ENCODE data around the gene EPB41L2.
A peak's percentile ranks its signal among the peaks of the same experiment; 100 is the strongest.

Gene EPB41L2

GRCh38 chr6:131063028-131063763 lies at the start of gene EPB41L2:
TSS of gene EPB41L2 (minus strand) at chr6:131063245. CDS start at chr6:130956485, 106,760 bp downstream.
- Histone ChIP-seq H3K4me3 (ENCODE audit: low read depth, low read length) (peak within 1 kb of the TSS; percentile 82), H3K27me3 (replicated peaks) (no peaks in the 10 kb centered on the region), H3K27ac (peak within 1 kb of the TSS; percentile 45), H3K36me3 (replicated peaks) (no peaks in the 10 kb centered on the region)
- in situ Hi-C loops (cut with HindIII; ENCODE audit: low pct_ligation_motif_present, low sequenced_read_pairs), result no loop called here
- TF ChIP-seq CTCF (IDR thresholded peaks at IDR 0.05; ENCODE audit: low read depth, low read length, missing control alignments), result peak; percentile 44
- DNase-seq, result peak; percentile 80

- no peak for DNase-seq
- Histone ChIP-seq H3K4me3 (ENCODE audit: low read depth, low read length) (no peak overlapping the region), H3K36me3 (replicated peaks) (no peaks in the 10 kb centered on the region), H3K27ac (no peak overlapping the region), H3K27me3 (replicated peaks) (no peaks in the 10 kb centered on the region)
- no peak for TF ChIP-seq CTCF (IDR thresholded peaks at IDR 0.05; ENCODE audit: low read depth, low read length, missing control alignments)
- in situ Hi-C loops (cut with HindIII; ENCODE audit: low pct_ligation_motif_present, low sequenced_read_pairs), result no loop called here
Observed at GRCh38 chr6:131112249-131112648, 49.2 kb upstream of the EPB41L2 start.

- peak overlapping the region; percentile 56 for H3K27ac ChIP-seq
- TF ChIP-seq CTCF (IDR thresholded peaks at IDR 0.05; ENCODE audit: low read depth, low read length, missing control alignments), result no peak
- H3K36me3 ChIP-seq (replicated peaks), result no peaks in the 10 kb centered on the region
- in situ Hi-C loops (cut with HindIII; ENCODE audit: low pct_ligation_motif_present, low sequenced_read_pairs), result no loop called here
- no peaks in the 10 kb centered on the region for H3K27me3 ChIP-seq (replicated peaks)
- DNase-seq, result peak; percentile 78
- H3K4me3 ChIP-seq (ENCODE audit: low read depth, low read length), result no peak overlapping the region
Observed at GRCh38 chr6:131107151-131107550, 44.1 kb upstream of the EPB41L2 start.

- Histone ChIP-seq H3K27me3 (replicated peaks) (no peaks in the 10 kb centered on the region), H3K4me3 (ENCODE audit: low read depth, low read length) (no peak overlapping the region), H3K36me3 (replicated peaks) (no peaks in the 10 kb centered on the region), H3K27ac (peak overlapping the region; percentile 64)
- TF ChIP-seq CTCF (IDR thresholded peaks at IDR 0.05; ENCODE audit: low read depth, low read length, missing control alignments), result no peak
- in situ Hi-C loops (cut with HindIII; ENCODE audit: low pct_ligation_motif_present, low sequenced_read_pairs), result no loop called here
- DNase-seq, result no peak
Observed at GRCh38 chr6:131103901-131104300, 40.9 kb upstream of the EPB41L2 start.

GRCh38 chr6:131103296-131103695 lies 40.3 kb upstream of the EPB41L2 start:
- TF ChIP-seq CTCF (IDR thresholded peaks at IDR 0.05; ENCODE audit: low read depth, low read length, missing control alignments), result no peak
- Histone ChIP-seq H3K27ac (peak overlapping the region; percentile 64), H3K27me3 (replicated peaks) (no peaks in the 10 kb centered on the region), H3K36me3 (replicated peaks) (no peaks in the 10 kb centered on the region), H3K4me3 (ENCODE audit: low read depth, low read length) (no peak overlapping the region)
- peak; percentile 89 for DNase-seq
- in situ Hi-C loops (cut with HindIII; ENCODE audit: low pct_ligation_motif_present, low sequenced_read_pairs), result no loop called here

Measured in brain microvascular endothelial cell (primary cell).